Measurements from ENCODE around the gene BCL6.

DNA sequence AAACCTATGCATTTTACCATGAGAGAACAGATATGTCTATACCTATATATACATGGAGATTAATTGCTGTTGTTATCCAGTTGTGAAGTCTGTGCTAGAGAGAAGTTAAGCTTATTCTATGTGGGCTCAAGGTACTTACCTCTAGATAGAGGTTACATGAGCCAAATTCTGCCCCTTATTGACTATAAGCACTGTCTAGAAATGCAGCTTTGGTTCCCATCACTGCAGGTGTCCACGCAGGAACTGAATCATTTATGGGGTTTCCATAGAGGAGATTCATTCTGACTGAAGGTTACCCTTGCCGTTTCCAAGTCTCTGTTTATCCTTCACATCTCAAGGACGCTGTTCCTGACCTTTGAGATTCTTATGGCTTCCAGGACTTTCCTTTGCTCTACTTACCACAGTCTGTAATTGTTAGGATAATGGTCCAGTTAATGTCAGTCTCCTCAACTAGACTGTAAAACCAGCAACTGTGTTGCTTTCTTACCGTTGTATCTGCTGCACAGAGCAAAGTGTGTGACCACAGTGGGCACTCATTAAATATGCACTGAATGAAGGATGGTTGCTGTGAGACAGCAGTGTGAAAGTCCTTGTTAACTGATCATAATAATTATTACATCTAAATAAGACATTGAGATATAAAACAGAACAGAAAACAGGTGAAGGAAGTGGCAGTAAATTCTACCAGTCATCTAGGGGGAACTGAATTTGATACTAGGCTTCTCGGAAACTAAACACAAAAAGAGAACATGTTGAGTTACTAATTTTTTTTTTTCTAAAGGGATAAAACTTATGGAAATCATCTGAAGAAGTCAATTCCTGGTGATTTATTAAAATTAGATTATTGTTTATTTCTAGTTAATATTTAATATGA is 44.0 kb upstream of the BCL6 start:
- TF ChIP-seq CTCF (IDR thresholded peaks at IDR 0.05; ENCODE audit: control extremely low read depth in 1 of 3, insufficient read depth in 1 of 3, low read depth in 1 of 3, low read length in 3 of 3) (no peak), YY1 (IDR thresholded peaks at IDR 0.05; ENCODE audit: low read depth, low read length) (no peak), HDAC6 (IDR thresholded peaks at IDR 0.05; ENCODE audit: low read depth, low read length) (no peak), SP2 (IDR thresholded peaks at IDR 0.05; ENCODE audit: low read length) (no peak), POLR2A (IDR thresholded peaks at IDR 0.05; ENCODE audit: control extremely low read depth in 1 of 2, low read depth in 2 of 2, low read length in 2 of 2) (no peak), EP300 (IDR thresholded peaks at IDR 0.05; ENCODE audit: borderline replicate concordance in 1 of 2, low read depth in 2 of 2, low read length in 2 of 2) (no peak), GABPA (IDR thresholded peaks at IDR 0.05; ENCODE audit: borderline replicate concordance, insufficient read depth, low read length) (no peak), ZNF274 (IDR thresholded peaks at IDR 0.05; ENCODE audit: borderline replicate concordance, extremely low read depth, low read length) (no peak), CHD1 (IDR thresholded peaks at IDR 0.05; ENCODE audit: low read depth, low read length) (no peak), HDAC2 (IDR thresholded peaks at IDR 0.05; ENCODE audit: borderline replicate concordance in 1 of 2, low read depth in 2 of 2, low read length in 2 of 2) (no peak), MAX (IDR thresholded peaks at IDR 0.05) (no peak), TEAD4 (IDR thresholded peaks at IDR 0.05; ENCODE audit: low read depth, low read length) (no peak), ASH2L (IDR thresholded peaks at IDR 0.05; ENCODE audit: low read length) (no peak), CEBPB (IDR thresholded peaks at IDR 0.05; ENCODE audit: low read depth, low read length) (no peak)
